NCI-H510A treated with DMSO at 0.1 percent for 48 hours (cell line): ENCODE results near the gene SIRPA.

Experiments used
- DNase-seq: peaks from one replicate; lab custom pipeline; 2025; lab: John Stamatoyannopoulos, UW

SIRPA gene

DNA sequence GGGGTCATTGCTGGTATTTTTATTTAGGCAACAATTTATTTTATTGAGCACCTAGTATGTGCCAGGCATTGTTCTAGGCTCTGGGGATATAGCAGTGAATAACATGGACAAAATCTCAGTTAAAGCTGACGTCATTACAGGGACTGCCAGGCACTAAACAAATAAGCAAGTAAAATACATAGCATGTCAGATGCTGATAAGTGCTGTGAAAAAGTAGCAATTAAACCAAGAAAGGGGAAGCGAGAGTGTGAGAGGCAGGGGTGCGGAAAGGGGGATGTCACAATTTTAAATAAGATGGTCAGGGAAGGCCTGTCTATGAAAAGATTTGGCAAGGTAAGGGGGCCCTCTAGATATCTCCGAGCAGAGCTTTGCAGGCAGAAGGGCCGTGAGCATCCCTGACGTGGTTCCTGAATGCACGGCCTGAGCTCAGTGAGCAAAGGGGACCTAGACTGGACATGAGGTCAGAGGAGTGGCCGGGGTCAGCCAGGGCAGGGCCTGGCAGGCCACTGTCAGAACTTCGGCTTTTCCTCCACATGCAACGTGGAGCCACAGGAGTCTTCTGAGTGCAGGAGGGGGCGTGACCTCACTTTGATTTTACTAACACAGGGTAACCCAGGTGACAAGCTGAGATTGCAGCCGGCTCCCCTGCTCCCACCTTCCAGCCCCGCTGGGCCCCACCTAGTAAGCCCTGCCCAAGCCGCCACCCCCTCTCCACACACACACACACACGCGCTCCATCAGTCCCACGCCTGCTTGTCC, 24.2 kb upstream of the SIRPA start:
- no peak for DNase-seq

DNA sequence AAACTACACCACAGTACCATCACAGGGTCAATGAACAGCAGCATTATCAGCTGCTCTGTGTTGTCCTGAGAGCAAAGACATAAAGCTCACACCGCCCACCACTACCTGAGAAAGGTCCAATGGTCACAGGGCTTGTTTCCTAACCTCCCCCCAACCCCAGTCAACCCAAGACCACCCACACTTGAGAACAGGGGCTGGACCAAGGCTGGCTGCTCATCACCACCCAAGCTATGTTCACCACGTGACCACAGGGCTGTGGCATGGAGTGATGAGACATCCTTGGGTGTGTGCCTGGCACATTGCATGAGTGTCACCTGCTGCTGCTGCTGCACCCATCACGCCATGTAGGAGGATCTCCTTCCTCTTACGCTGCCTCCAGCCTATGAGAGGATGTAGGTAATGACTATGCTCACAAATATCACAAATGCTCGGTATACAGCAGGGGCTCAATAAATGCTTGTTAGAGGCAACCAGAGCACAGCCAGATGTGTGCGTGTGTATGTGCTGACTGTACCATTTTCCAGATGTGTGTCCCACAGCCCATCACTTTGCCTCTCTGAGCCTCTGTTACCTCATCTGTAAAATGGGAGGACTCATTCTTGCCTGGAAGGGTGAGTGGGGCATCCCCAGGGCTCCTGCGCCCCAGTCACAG, 23.3 kb upstream of the SIRPA start:
- no peak for DNase-seq

DNA sequence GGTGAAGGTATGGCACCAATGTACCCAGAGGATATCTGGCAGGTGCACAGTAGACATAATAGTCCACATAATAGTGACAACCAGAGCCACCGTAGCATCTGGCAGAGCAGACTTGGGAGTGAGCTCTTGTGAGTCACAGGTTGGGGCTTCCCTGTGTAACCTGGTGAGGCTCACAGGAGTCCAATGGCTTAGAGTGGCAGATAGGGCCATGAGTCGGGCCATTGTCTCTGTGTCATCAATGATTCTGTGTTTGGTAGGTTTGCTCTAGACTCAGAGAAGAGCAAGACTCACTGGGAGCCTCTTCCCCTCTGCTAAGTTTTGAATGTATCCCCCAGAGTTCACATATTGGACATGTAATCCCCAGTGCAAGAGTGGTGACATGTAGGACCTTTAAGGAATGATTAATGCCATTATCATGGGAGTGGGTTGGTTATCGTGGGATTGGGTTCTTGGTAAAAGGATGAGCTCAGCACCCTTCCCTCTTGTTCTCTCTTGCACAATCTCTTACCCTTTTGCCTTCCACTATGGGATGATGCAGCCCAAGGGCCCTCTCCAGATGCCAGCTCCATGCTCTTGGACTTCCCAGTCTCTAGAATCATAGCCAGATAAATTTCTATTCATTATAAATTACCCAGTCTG, 22.6 kb upstream of the SIRPA start:
- no peak for DNase-seq

- no peak for DNase-seq
These were observed 20.6 kb upstream of the SIRPA start for GRCh38 chr20:1874450-1875182.

GRCh38 chr20:1875183-1875554, 20.0 kb upstream of the SIRPA start:
- no peak for DNase-seq

GRCh38 chr20:1875762-1876161, 19.4 kb upstream of the SIRPA start:
- DNase-seq = no peak

- DNase-seq = no peak
These were observed 18.8 kb upstream of the SIRPA start for GRCh38 chr20:1876217-1876921.

DNA sequence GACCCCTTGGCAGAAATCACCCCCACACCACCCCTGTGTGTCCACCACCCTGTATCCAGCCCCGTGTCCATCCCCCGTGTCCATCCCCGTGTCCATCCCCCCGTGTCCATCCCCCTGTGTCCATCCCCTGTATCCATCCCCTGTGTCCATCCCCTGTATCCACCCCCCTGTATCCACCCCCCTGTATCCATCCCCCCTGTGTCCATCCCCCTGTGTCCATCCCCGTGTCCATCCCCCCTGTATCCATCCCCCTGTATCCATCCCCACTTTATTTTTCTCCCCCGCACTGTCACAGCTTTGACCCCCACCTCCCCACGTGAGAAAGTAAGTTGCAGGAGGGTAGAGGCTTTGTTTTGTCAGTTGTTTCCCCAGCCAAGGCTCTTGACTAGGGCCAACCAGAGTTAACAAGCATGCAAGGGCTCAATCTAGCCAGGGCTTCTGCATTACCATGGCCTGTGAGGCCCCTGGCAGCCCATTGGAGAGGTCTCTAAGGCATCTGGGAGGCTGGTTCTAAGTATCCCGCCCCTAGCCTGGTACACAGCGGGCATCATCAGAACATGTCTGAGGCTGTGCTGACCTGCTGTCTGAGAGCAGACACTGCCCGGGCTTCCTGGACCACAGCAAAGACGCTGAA, 18.1 kb upstream of the SIRPA start:
- DNase-seq = no peak

DNA sequence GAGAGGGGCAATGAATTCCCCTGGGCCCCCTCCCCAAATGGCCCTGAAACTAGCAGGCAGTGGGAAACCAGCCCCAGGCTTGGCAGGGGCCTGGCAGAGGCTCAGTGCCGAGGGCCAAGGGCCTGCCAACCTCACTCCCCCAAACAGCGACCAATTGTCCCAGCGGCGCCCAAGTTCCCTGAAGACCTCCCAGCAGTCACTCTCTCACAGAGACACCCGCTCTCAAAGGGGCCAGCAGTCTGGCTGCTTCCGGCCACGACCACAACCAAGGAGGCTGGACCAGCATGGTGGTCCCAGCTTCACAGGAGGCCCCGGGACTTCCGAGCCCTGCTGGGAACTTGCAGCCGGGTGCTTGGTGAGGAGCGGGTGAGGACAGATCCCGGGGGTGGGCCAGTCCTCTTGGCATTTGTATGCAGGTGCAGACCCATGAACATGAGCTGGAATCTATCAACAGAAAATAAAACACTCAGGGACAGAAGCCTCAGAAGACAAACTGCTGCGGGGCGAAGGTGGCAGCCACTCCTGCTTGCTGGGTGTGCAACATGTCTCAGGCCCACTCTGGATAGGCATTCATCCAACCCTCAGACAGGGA, 17.5 kb upstream of the SIRPA start:
- DNase-seq = no peak

DNA sequence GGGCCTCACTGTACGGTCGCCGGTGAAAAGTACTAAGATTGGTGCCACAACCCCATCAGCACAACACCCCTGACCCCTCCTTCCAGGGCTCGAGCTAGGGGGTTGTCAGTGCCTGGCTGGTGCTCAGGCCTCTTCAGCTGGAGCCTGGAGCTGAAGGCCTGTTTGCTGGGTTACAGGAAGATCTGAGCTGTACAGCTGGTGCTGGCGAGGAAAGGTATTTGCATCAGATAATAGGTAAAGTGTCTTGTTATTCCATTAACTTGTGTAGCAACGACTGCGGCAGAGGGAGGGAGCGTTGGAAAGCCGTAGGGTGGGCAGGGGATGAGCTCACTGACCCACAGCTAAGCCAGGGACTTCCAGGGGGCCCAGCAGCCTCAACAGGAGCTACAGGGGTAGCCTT, 15.8 kb upstream of the SIRPA start:
- DNase-seq = no peak

DNA sequence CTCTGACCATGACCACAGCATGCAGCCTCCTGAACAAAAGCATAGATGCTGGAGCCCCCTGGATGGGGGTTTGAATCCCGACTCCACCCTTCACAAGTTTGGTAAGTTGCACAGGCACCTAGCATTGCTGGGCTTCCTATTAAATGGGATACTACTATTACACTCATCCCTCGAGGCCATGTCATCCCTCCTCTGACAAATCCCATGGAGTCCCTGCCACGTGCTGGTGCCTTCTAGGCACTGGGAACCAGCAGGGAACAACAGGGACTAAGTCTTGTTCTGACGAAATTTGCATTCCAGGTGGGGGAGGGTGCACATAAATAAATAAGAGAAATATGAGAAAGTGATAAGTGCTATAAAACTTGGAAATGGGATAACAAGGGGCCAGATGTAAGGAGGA, 15.3 kb upstream of the SIRPA start:
- DNase-seq = no peak

- no peak for DNase-seq
These were observed 14.5 kb upstream of the SIRPA start for GRCh38 chr20:1880529-1881239.

DNA sequence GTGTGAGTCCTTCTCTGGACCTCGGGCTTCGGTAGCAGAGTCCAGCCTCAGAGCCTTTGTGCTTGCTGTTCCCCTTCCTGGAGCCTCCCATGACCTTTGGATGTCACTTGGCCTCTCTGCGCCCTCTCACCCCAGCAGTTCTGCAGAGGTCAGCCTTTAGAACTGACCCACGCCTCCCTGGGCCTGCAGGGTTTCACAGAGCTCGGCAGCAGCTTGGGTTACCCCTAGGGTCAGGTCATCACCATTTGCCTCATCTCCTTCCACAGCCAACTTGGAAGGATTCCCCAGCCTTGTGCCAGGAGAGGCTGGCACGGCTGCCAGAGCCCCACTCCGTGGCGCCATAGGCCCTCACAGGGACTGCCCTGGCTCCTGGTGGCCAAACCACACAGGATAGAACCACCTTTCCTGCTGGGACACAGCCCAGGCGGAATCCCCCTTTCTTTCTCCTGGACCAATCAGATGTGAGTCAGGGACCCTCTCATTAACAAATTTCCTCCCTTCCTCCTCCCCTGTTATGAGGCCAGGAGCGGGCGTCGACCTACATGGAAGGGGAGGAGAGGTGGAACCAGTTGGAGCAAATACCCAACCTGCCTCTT, 13.9 kb upstream of the SIRPA start:
- DNase-seq = no peak

- DNase-seq = no peak
These were observed 13.2 kb upstream of the SIRPA start for GRCh38 chr20:1882026-1882425.

GRCh38 chr20:1883986-1884385, 11.2 kb upstream of the SIRPA start:
- no peak for DNase-seq

GRCh38 chr20:1885254-1885653, 10.0 kb upstream of the SIRPA start:
- no peak for DNase-seq

GRCh38 chr20:1885940-1886693, 9.1 kb upstream of the SIRPA start:
- no peak for DNase-seq

DNA sequence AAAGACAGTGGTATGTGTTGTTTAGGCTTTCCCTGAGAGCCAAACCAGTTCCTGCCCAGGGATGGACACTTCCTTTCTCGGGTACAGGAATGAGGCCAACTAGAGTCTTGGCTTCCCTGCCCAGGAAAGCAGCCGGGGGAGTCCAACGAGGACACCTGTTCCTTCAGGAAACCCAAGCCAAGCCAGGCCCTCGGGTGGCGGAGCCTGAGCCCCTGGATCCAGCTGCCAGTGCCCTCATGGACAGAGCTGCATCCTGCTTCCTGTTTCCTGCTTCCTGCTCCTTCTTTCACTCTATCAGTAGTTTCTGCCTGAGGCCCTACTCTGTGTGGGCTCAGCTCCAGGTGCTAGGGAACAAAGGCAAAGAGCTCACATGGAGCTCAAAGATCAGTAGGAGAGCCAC, 7.9 kb upstream of the SIRPA start:
- DNase-seq = no peak

DNA sequence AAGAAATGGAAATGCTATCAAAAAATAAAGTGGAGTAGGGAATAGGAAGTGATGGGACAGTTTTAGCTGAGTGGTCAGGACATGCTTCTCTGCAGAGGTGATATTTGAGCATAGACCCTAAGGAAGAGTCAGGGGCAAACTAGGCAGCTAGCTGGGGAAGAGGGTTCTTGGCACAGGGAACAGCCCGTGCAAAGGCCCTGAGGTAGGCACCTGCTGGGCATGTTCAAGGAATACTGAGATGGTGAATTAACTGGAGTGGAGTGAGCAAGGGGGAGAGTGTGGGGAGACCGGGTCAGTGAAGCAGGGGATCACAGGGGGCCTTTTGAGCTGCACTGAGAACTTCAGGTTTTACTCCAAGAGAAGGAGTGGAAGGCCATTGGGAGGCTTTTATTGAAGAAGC, 7.5 kb upstream of the SIRPA start:
- no peak for DNase-seq
